ENCODE measurements around the gene MGAT5B. TPM values are rescaled to one million over a fixed set of nuclear protein-coding genes. Genes with fewer than 3 reads are reported as not detected.

Gene MGAT5B
- total and polyA plus RNA-seq, 2 of the 13 experiments (the other 11 are each of a cell fraction or from before 2014, with no cell fraction given), result 0.07 to 0.13 TPM

GRCh38 chr17:76946111-76946771, 78.0 kb downstream of the MGAT5B start:
- Histone ChIP-seq H3K9ac (ENCODE audit: insufficient read depth, low read depth, low read length) (no peak overlapping the region), H3K79me2 (ENCODE audit: insufficient read depth, low read length) (no peaks in the 10 kb centered on the region), H3K9me3 (ENCODE audit: low read length) (no peaks in the 10 kb centered on the region), H3K36me3 (replicated peaks in 1 of 2; ENCODE audit: control insufficient read depth in 1 of 2, insufficient read depth in 2 of 2, low read length in 2 of 2) (no peaks in the 10 kb centered on the region; a peak in 1 of 5 replicates), H3K27ac (ENCODE audit: extremely low read length, insufficient read depth, low read length) (no peak overlapping the region), H3K27me3 (ENCODE audit: control insufficient read depth in 1 of 2, insufficient read depth in 2 of 2, low read length in 2 of 2) (peaks cover 9 to 73% of the 10 kb centered on the region in 2 experiments; a peak in 4 of 5 replicates), H2AFZ (ENCODE audit: low read length) (no peak overlapping the region), H3K4me2 (ENCODE audit: low read depth, low read length) (no peak overlapping the region), H3K4me3 (replicated peaks in 1 of 3; ENCODE audit: insufficient read depth in 1 of 3, low read depth in 2 of 3, low read length in 3 of 3) (no peak overlapping the region), H4K20me1 (ENCODE audit: insufficient read depth, low read length) (peaks cover 4% of the 10 kb centered on the region; the same call in 1 of the 2 replicates), H3K4me1 (ENCODE audit: insufficient read depth, low read length) (no peaks in the 10 kb centered on the region)
- no peak for TF ChIP-seq HNF1B (CRISPR knock-in tag; IDR thresholded peaks at IDR 0.05)
- TF ChIP-seq ZNF891 (CRISPR knock-in tag; IDR thresholded peaks at IDR 0.05), result 0 out of 2 replicates have a peak, but pooled peaks have one; percentile 53
- in situ Hi-C loops (cut with HindIII; ENCODE audit: extremely low pct_ligation_motif_present, low pct_unique_long_range_greater_than_20kb) (no loop called here), intact Hi-C loops (cut with micrococcal nuclease; ENCODE audit: unreplicated experiment) (no loop called here)
- CTCF ChIA-PET (ENCODE audit: low intra/inter-chr PET ratio, low total read pairs), result no interaction called here
- DNase-seq (ENCODE audit: low spot score) (no peak), FAIRE-seq (no peak), ATAC-seq (peak; percentile 15; the same call in 2 of the 3 replicates)
- WGBS (ENCODE audit: low lambda C conversion rate), result 59% methylated on average over 17 of the region's 18 CpGs
- POLR2A ChIA-PET, result interaction anchor here (0.6 kb wide), 1 partner anchor 717 kb away, joined by 3 read pairs; no protein-coding TSS in a partner anchor
- BruUV-seq (replicated peaks), result no TSS peak

DNA sequence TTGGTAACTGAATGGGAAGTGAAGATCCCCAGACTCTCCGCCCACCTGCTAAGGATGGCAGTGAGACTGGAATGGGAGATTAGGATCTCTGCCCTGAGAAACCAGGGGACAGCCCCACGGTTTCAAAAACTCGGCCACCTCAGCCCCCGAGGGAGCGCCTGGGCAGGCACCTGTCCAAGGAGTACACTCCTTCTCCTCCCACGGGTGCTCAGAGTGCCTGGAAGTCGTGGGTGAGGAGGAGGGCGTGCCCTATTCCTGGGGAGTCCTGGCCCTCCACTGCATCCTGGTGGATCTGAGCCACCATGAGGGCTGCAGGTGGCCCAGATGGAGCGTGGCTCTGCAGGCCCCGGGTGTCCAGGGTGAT, 78.5 kb downstream of the MGAT5B start:
- H2AFZ ChIP-seq (ENCODE audit: low read length), result no peak overlapping the region
- ChIA-PET CTCF (ENCODE audit: low intra/inter-chr PET ratio, low total read pairs) (no interaction called here), POLR2A (no interaction called here)
- no peak overlapping the region for H3K9ac ChIP-seq (ENCODE audit: insufficient read depth, low read depth, low read length)
- H3K4me3 ChIP-seq (replicated peaks in 1 of 3; ENCODE audit: insufficient read depth in 1 of 3, low read depth in 2 of 3, low read length in 3 of 3), result no peak overlapping the region
- H4K20me1 ChIP-seq (ENCODE audit: insufficient read depth, low read length), result peaks cover 3% of the 10 kb centered on the region; the same call in 1 of the 2 replicates
- in situ Hi-C loops (cut with HindIII; ENCODE audit: extremely low pct_ligation_motif_present, low pct_unique_long_range_greater_than_20kb), result no loop called here
- WGBS (ENCODE audit: low lambda C conversion rate), result 20% methylated on average over 8 of the region's 10 CpGs
- H3K79me2 ChIP-seq (ENCODE audit: insufficient read depth, low read length), result no peaks in the 10 kb centered on the region
- no peaks in the 10 kb centered on the region for H3K4me1 ChIP-seq (ENCODE audit: insufficient read depth, low read length)
- H3K27ac ChIP-seq (ENCODE audit: extremely low read length, insufficient read depth, low read length), result no peak overlapping the region
- FAIRE-seq (no peak), DNase-seq (ENCODE audit: low spot score) (no peak), ATAC-seq (no peak; the same call in 2 of the 3 replicates)
- TF ChIP-seq RFXAP (CRISPR knock-in tag; IDR thresholded peaks at IDR 0.05; ENCODE audit: borderline replicate concordance), result no peak
- TF ChIP-seq ZFY (CRISPR knock-in tag; IDR thresholded peaks at IDR 0.05), result no peak
- TF ChIP-seq ZNF326 (CRISPR knock-in tag; IDR thresholded peaks at IDR 0.05; ENCODE audit: borderline replicate concordance), result no peak
- 0 out of 2 replicates have a peak, but pooled peaks have one; percentile 12 for TF ChIP-seq ZNF891 (CRISPR knock-in tag; IDR thresholded peaks at IDR 0.05)
- no peak for TF ChIP-seq KLF12 (CRISPR knock-in tag; IDR thresholded peaks at IDR 0.05; ENCODE audit: borderline replicate concordance)
- TF ChIP-seq ZBTB43 (CRISPR knock-in tag; conservative IDR thresholded peaks at IDR 0.05), result no peak
- no peak for TF ChIP-seq ZNF773 (CRISPR knock-in tag; IDR thresholded peaks at IDR 0.05; ENCODE audit: borderline replicate concordance)
- TF ChIP-seq ZNF503 (CRISPR knock-in tag; IDR thresholded peaks at IDR 0.05), result no peak
- no peaks in the 10 kb centered on the region; a peak in 1 of 5 replicates for H3K36me3 ChIP-seq (replicated peaks in 1 of 2; ENCODE audit: control insufficient read depth in 1 of 2, insufficient read depth in 2 of 2, low read length in 2 of 2)
- H3K9me3 ChIP-seq (ENCODE audit: low read length), result no peaks in the 10 kb centered on the region
- intact Hi-C loops (cut with micrococcal nuclease; ENCODE audit: unreplicated experiment), result no loop called here
- BruUV-seq (replicated peaks), result no TSS peak
- no peak overlapping the region for H3K4me2 ChIP-seq (ENCODE audit: low read depth, low read length)
- H3K27me3 ChIP-seq (ENCODE audit: control insufficient read depth in 1 of 2, insufficient read depth in 2 of 2, low read length in 2 of 2), result peaks cover 7 to 70% of the 10 kb centered on the region in 2 experiments; a peak in 4 of 5 replicates

Measured in HepG2 (cell line).